Erythroblast (primary cell): ENCODE data around the gene CAMK4.

Experiments
- GATA1 ChIP-seq: IDR thresholded peaks from 2 replicates; pipeline ENCODE4 v1.6.1; 2011; ENCODE audit warnings: low read depth, mild to moderate bottlenecking, control low read depth, low read length, moderate library complexity
- POLR2A ChIP-seq: IDR thresholded peaks from 2 replicates; pipeline ENCODE4 v1.6.1; 2011; ENCODE audit warnings: mild to moderate bottlenecking, low read length

- TF ChIP-seq POLR2A (no peak), GATA1 (no peak)
These were observed 162.6 kb downstream of the CAMK4 start for GRCh38 chr5:111386832-111387162.
